Measurements from ENCODE around the gene SLC39A11.

SLC39A11 gene

GRCh38 chr17:72723711-72724110 lies 368.8 kb downstream of the SLC39A11 start:
- no peak for DNase-seq (ENCODE audit: extremely low read depth, insufficient read length)
- Histone ChIP-seq H3K36me3 (ENCODE audit: control insufficient read depth, insufficient read depth, low read length) (no peaks in the 10 kb centered on the region; the same call in 1 of the 2 replicates), H3K27me3 (replicated peaks; ENCODE audit: control insufficient read depth, insufficient read depth, low read length) (no peaks in the 10 kb centered on the region), H3K4me3 (replicated peaks; ENCODE audit: low read depth, low read length) (no peak overlapping the region)
- TF ChIP-seq CTCF (IDR thresholded peaks at IDR 0.05; ENCODE audit: insufficient read depth, low read length, poor library complexity, severe bottlenecking): no peak

- TF ChIP-seq CTCF (IDR thresholded peaks at IDR 0.05; ENCODE audit: insufficient read depth, low read length, poor library complexity, severe bottlenecking): no peak
- DNase-seq (ENCODE audit: extremely low read depth, insufficient read length): no peak
- Histone ChIP-seq H3K36me3 (ENCODE audit: control insufficient read depth, insufficient read depth, low read length) (no peaks in the 10 kb centered on the region; the same call in 1 of the 2 replicates), H3K4me3 (replicated peaks; ENCODE audit: low read depth, low read length) (no peak overlapping the region), H3K27me3 (replicated peaks; ENCODE audit: control insufficient read depth, insufficient read depth, low read length) (no peaks in the 10 kb centered on the region)
Measured at GRCh38 chr17:72720494-72720825, 372.0 kb downstream of the SLC39A11 start.

GRCh38 chr17:72719578-72720493 lies 372.7 kb downstream of the SLC39A11 start:
- Histone ChIP-seq H3K4me3 (replicated peaks; ENCODE audit: low read depth, low read length) (no peak overlapping the region), H3K27me3 (replicated peaks; ENCODE audit: control insufficient read depth, insufficient read depth, low read length) (no peaks in the 10 kb centered on the region), H3K36me3 (ENCODE audit: control insufficient read depth, insufficient read depth, low read length) (no peaks in the 10 kb centered on the region; the same call in 1 of the 2 replicates)
- TF ChIP-seq CTCF (IDR thresholded peaks at IDR 0.05; ENCODE audit: insufficient read depth, low read length, poor library complexity, severe bottlenecking): no peak
- peak; percentile 35 for DNase-seq (ENCODE audit: extremely low read depth, insufficient read length)

- DNase-seq (ENCODE audit: extremely low read depth, insufficient read length): no peak
- H3K4me3 ChIP-seq (replicated peaks; ENCODE audit: low read depth, low read length): no peak overlapping the region
- no peaks in the 10 kb centered on the region; the same call in 1 of the 2 replicates for H3K36me3 ChIP-seq (ENCODE audit: control insufficient read depth, insufficient read depth, low read length)
- no peak for TF ChIP-seq CTCF (IDR thresholded peaks at IDR 0.05; ENCODE audit: insufficient read depth, low read length, poor library complexity, severe bottlenecking)
- H3K27me3 ChIP-seq (replicated peaks; ENCODE audit: control insufficient read depth, insufficient read depth, low read length): no peaks in the 10 kb centered on the region
Measured at GRCh38 chr17:72719206-72719577, 373.3 kb downstream of the SLC39A11 start.

- TF ChIP-seq CTCF (IDR thresholded peaks at IDR 0.05; ENCODE audit: insufficient read depth, low read length, poor library complexity, severe bottlenecking): no peak
- Histone ChIP-seq H3K27me3 (replicated peaks; ENCODE audit: control insufficient read depth, insufficient read depth, low read length) (no peaks in the 10 kb centered on the region), H3K4me3 (replicated peaks; ENCODE audit: low read depth, low read length) (no peak overlapping the region), H3K36me3 (ENCODE audit: control insufficient read depth, insufficient read depth, low read length) (no peaks in the 10 kb centered on the region; the same call in 1 of the 2 replicates)
- DNase-seq (ENCODE audit: extremely low read depth, insufficient read length): no peak
Measured at GRCh38 chr17:72717676-72718075, 374.8 kb downstream of the SLC39A11 start.
